HUES6 (cell line): ENCODE data around the gene AGBL4.

ENCODE experiments used
- H3K27ac ChIP-seq: 2 replicates; pipeline ENCODE4 v1.7.0; 2013; ENCODE audit warnings: low read depth, mild to moderate bottlenecking, low read length, inconsistent platforms
- H3K27me3 ChIP-seq: 2 replicates; pipeline ENCODE4 v1.6.1; 2013; ENCODE audit warnings: low read length; ENCODE audit not compliant: control insufficient read depth, insufficient read depth
- H3K36me3 ChIP-seq: 2 replicates; pipeline ENCODE4 v1.6.1; 2013; ENCODE audit warnings: low read length; ENCODE audit not compliant: control insufficient read depth, insufficient read depth
- H3K4me1 ChIP-seq: 2 replicates; pipeline ENCODE4 v1.6.1; 2013; ENCODE audit warnings: low read length; ENCODE audit not compliant: control insufficient read depth, insufficient read depth
- H3K4me3 ChIP-seq: 2 replicates; pipeline ENCODE4 v1.5.1; 2013; ENCODE audit warnings: low read depth, low read length
- H3K9ac ChIP-seq: one replicate; pipeline ENCODE4 v1.6.1; 2013; ENCODE audit warnings: mild to moderate bottlenecking, low read length
- H3K9me3 ChIP-seq: 2 replicates; pipeline ENCODE4 v1.6.1; 2013; ENCODE audit warnings: low read depth, low read length; ENCODE audit not compliant: control insufficient read depth, insufficient read depth

Gene AGBL4

DNA sequence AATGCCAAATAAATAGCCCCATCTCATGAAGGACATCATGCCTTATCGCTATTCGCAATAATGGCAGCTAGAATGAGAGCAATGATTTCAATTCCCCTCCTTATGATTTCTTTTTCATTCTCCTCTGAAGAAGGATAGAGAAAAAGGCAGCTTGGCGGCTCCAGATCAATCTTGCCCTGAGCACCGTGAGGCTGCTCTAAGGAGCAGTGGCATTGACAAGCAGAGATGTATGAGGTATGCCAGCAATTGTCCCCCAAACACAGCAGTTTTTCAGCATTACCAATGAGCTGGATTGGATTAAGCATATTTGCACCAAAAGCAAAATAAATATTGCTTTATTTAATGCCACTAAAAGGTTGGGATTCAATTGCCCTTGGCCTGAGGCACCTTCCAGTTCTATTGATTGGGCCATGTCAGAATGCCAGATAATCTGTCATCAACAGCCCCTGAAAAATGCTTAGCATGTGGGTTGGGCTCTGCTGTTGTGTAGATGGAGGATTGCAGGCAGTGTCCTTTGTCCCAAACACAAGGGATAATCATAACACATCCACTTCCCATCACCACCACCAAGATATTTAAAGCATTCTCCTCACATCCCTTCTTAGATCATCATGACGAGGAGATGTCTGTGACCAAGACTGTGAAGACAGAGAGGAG is 1382.8 kb downstream of the AGBL4 start:
- peaks cover 15% of the 10 kb centered on the region for H3K4me1 ChIP-seq
- H3K9ac ChIP-seq: no peak overlapping the region
- H3K27me3 ChIP-seq: 0 out of 2 replicates have a peak, but pooled peaks cover 5% of the 10 kb centered on the region
- no peak overlapping the region for H3K4me3 ChIP-seq
- H3K36me3 ChIP-seq: no peaks in the 10 kb centered on the region
- no peaks in the 10 kb centered on the region for H3K9me3 ChIP-seq
- no peak overlapping the region for H3K27ac ChIP-seq

DNA sequence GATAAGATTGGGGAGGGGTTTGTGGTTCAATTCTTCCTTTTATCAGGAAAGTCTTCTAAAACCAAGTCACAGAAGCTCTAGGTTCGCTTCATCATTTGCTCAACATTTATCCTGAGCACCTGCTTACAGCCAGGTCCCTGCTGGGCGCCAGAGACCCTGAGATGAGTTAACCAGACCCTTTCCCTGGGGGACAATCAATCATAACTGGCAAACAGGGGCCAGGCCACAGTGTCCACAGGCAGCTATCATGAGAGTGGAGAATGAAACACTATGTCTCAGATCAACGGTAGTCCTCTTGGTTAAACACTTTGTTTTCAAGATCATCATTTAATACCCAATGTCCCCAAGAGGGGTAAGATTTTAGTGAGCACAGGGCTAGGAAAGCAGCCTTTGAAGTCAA is 1393.9 kb downstream of the AGBL4 start:
- Histone ChIP-seq H3K4me3 (no peak overlapping the region), H3K4me1 (no peaks in the 10 kb centered on the region; the same call in 1 of the 2 replicates), H3K36me3 (no peaks in the 10 kb centered on the region), H3K9ac (no peak overlapping the region), H3K27me3 (peaks cover 2% of the 10 kb centered on the region; the same call in 1 of the 2 replicates), H3K27ac (no peak overlapping the region), H3K9me3 (no peaks in the 10 kb centered on the region)

DNA sequence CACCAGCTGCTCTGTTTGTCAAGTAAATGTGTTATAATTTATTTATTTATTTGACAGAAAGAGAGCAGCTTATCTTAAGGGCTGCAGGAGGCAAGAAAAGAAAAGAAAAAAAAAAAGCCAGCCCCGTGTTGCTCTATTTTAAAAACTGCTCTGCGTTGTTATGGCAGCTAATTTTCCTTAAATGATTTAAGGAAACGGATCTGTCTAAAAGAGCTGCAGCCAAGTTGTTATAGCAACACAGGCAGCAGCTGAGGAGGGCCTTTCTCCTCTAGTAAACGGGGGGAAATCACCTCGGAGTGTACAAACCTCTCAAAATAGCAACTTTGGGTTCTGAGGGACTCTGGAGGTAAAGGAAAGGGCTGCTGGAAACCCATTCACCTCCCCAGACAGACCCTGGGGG is 1396.3 kb downstream of the AGBL4 start:
- Histone ChIP-seq H3K36me3 (no peaks in the 10 kb centered on the region), H3K4me1 (no peaks in the 10 kb centered on the region), H3K9ac (no peak overlapping the region), H3K27ac (no peak overlapping the region), H3K9me3 (no peaks in the 10 kb centered on the region), H3K27me3 (peaks cover 2% of the 10 kb centered on the region; the same call in 1 of the 2 replicates), H3K4me3 (no peak overlapping the region)

DNA sequence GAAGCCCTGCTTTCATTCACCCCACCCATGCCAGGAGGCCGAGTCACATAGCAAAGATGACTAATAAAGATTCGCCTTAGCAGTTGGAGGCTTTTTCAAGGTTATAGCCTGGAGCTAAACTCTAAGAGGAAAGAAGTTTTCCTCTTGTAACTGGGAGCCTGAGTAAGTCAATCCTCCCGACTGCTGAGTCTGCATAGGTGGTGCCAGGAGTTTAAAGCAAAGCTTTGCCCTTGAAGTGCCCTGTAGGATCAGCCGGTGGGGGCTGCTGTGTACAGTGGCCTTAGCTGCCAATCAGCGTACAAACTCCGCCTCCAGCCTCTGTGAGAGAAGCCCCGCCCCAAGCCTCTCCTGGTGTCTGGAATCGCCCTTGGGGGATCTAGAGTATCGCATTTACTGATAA is 1404.2 kb downstream of the AGBL4 start:
- Histone ChIP-seq H3K4me3 (peak overlapping the region; percentile 47), H3K36me3 (no peaks in the 10 kb centered on the region), H3K27ac (no peak overlapping the region), H3K9ac (peak overlapping the region; percentile 29), H3K27me3 (no peaks in the 10 kb centered on the region), H3K4me1 (peaks cover 10% of the 10 kb centered on the region), H3K9me3 (no peaks in the 10 kb centered on the region)

DNA sequence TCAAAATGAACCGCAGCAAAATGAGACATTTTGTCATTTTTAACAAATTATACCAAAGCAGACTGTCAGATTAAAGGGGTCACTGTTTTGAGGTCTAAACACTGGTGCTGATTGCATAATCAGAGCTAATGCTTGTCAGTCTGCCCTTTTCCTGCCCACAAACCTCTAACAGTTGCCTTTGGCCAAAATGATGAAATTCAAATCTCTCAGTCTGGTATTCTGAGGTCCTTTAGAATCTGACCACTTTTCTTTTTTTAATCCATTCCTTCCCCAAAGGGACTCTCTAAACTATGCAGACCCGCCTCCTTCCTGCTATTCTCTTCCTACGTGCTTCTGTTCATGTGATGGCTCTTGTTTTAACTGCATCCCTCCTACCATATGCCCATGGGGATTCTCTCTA is 1406.5 kb downstream of the AGBL4 start:
- H3K27me3 ChIP-seq: no peaks in the 10 kb centered on the region
- H3K4me3 ChIP-seq: no peak overlapping the region
- no peak overlapping the region for H3K27ac ChIP-seq
- H3K4me1 ChIP-seq: peaks cover 10% of the 10 kb centered on the region
- no peak overlapping the region for H3K9ac ChIP-seq
- no peaks in the 10 kb centered on the region for H3K36me3 ChIP-seq
- H3K9me3 ChIP-seq: no peaks in the 10 kb centered on the region

DNA sequence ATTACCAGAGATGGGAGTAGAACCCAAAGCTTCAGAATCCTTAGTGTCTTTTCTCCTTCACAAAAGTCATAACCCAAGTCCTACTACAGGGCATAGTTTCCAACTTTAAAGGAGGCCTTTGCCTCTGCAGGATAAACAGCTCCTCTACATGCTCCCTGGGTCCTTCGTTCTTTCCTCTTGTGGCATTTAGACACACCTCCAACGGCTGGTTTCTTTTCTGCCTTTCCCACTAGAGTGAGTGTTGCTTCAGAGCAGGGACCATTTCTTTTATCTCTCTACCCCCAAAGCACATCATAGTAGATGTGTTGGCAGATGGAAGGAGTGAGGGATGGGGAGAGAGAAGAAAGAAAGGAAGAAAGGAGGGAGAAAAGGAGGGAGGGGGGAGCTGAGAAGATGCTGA is 1407.0 kb downstream of the AGBL4 start:
- Histone ChIP-seq H3K9me3 (no peaks in the 10 kb centered on the region), H3K4me1 (peaks cover 10% of the 10 kb centered on the region), H3K9ac (no peak overlapping the region), H3K27me3 (no peaks in the 10 kb centered on the region), H3K27ac (no peak overlapping the region), H3K4me3 (no peak overlapping the region), H3K36me3 (no peaks in the 10 kb centered on the region)

DNA sequence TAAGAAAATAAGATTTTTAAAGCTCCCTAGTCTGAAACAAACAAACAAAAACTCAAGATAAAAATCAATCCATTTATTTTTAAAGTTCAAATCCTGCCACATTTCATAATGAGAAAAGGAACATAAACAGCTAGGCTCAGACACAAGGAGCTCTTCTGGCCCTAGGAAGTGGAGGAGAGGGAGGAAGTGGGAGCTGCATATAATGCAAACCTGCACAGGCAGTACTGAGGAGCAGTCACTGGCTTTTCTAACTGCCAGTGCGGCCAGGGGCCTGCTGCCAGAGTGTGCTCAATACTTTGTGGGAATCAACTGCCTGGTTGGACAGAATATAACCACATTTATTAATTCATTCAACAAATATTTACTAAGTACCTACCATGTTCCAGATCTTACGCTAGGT is 1411.9 kb downstream of the AGBL4 start:
- no peaks in the 10 kb centered on the region for H3K9me3 ChIP-seq
- no peak overlapping the region for H3K9ac ChIP-seq
- H3K4me1 ChIP-seq: peaks cover 11% of the 10 kb centered on the region
- H3K27ac ChIP-seq: no peak overlapping the region
- no peak overlapping the region for H3K4me3 ChIP-seq
- H3K36me3 ChIP-seq: no peaks in the 10 kb centered on the region
- no peaks in the 10 kb centered on the region for H3K27me3 ChIP-seq

DNA sequence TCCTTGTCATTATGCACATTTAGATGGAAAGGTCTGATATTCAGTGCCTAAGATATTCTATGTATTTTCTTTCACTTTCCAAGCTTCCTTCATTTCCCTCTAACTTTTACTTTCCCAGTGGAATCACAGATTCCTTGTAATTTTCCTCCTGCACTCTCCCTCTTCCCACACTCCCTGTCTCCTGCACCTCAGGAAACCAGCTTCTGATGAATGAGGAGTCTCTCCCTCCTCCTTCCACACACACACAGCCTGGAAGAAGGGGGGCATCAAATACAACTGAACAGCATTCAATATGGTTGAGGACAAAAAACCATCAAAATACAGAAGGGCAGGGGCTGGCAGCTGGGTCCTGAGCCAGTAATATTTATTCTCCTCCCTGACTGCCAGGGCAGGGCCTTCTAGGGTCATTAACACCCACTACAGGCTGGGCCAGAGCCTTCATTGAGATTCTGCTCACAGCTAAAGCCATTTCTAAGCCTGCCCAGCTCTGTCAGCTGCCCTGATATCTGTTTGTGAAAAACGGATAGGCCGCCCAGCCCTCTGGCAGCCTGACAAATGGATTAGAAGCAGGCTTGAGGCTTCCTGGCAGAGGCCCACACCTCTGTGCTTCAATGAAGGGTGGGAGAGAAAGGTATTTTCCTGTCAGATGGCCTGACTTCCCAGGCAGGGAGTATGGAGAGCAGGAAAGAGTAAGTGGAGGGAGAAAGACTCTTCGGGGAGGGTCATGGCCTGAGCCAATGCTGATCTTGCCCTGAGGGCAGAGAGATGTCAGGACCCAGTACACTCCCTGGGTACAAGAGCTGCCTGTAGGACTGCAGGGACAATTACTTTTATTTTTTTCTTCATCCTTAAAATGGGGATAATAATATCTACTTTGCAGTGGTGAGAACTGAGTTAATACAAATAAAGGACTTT is 1412.9 kb downstream of the AGBL4 start:
- H3K9ac ChIP-seq: no peak overlapping the region
- H3K27ac ChIP-seq: no peak overlapping the region

DNA sequence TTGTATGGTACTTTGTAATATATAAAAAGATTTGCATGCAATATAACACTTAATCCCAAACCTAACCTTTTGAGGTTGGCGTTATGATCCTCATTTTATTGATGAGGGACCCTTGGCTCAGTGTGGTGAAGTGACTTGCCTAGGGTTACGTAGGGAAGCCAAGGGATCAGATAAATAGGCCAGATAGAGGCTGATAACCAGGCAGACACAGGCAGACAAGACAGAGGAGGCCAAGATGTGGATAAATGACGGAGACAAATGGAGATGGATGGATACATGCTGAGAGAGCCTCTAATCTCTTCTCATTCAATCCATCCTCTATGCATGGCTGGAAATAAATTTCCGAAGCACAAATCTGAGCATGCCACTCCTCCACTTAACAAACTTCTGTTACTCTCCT is 1414.9 kb downstream of the AGBL4 start:
- Histone ChIP-seq H3K4me1 (peaks cover 11% of the 10 kb centered on the region), H3K9ac (no peak overlapping the region), H3K9me3 (no peaks in the 10 kb centered on the region), H3K27me3 (0 out of 2 replicates have a peak, but pooled peaks cover 2% of the 10 kb centered on the region), H3K27ac (no peak overlapping the region), H3K4me3 (no peak overlapping the region), H3K36me3 (no peaks in the 10 kb centered on the region)

More for the DNA sequence above, 1412.9 kb downstream of the AGBL4 start:
- Histone ChIP-seq H3K27me3 (0 out of 2 replicates have a peak, but pooled peaks cover 2% of the 10 kb centered on the region), H3K4me3 (no peak overlapping the region), H3K9me3 (no peaks in the 10 kb centered on the region), H3K4me1 (peaks cover 11% of the 10 kb centered on the region), H3K36me3 (no peaks in the 10 kb centered on the region)

DNA sequence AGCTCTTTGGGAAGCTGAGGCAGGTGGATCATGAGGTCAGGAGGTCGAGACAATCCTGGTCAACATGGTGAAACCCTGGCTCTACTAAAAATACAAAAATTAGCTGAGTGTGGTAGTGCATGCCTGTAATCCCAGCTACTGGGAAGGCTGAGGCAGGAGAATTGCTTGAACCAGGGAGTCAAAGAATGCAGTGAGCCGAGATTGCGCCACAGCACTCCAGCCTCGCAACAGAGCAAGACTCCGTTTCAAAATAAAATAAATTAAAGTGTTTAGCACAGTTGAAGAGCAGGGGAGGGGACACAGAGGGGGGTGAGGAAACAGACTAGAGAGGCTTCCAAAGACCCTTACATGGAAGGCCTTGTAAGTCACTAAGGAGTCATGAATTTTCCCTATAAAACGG is 1420.5 kb downstream of the AGBL4 start:
- H3K4me1 ChIP-seq: no peaks in the 10 kb centered on the region
- H3K4me3 ChIP-seq: no peak overlapping the region
- no peaks in the 10 kb centered on the region for H3K9me3 ChIP-seq
- H3K27me3 ChIP-seq: 0 out of 2 replicates have a peak, but pooled peaks cover 2% of the 10 kb centered on the region
- no peaks in the 10 kb centered on the region for H3K36me3 ChIP-seq
- H3K27ac ChIP-seq: no peak overlapping the region
- H3K9ac ChIP-seq: no peak overlapping the region

DNA sequence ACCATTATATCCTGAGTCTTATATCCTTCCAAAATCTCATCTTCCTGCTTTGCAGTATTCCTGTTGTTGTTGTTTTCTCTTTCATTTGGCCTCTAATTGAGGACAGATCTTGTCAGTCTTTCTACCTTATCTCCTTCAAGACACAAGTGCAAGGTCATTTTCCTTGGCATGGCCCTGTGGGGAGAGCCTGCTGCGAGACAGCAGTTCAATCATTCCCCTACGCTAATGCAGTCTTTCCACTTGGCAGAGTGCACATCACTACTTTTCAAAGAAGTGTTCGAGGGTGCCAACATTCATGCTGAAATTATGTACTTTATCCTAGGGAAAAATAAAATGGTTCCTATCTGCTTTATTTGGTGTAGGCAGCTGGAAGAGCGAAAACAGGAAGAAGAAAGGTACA is 1421.4 kb downstream of the AGBL4 start:
- no peak overlapping the region for H3K9ac ChIP-seq
- 0 out of 2 replicates have a peak, but pooled peaks cover 2% of the 10 kb centered on the region for H3K27me3 ChIP-seq
- H3K4me3 ChIP-seq: no peak overlapping the region
- H3K4me1 ChIP-seq: no peaks in the 10 kb centered on the region
- H3K27ac ChIP-seq: no peak overlapping the region
- no peaks in the 10 kb centered on the region for H3K36me3 ChIP-seq
- H3K9me3 ChIP-seq: no peaks in the 10 kb centered on the region
